Thoracic aorta (tissue), 2 donors: ENCODE data around the gene SMCR8. TPM values are rescaled to one million over a fixed set of nuclear protein-coding genes. Genes with fewer than 3 reads are reported as not detected.

ENCODE experiments used
- ATAC-seq: fragments of 150-250 bp; one replicate; pipeline ENCODE4 v1.8.0; 2017; ENCODE audit warnings: low read depth; ENCODE audit not compliant: insufficient number of reproducible peaks, low FRiP score
- DNase-seq: peaks from one replicate; pipeline ENCODE4 v3.0.0-alpha.2; 2020; ENCODE audit warnings: low spot score
- H3K27ac ChIP-seq, 2 donors: fragments of 200-600 bp; sonication (generic); 1 replicate in 1 of 2; 2 replicates in 1 of 2; pipeline ENCODE4 v1.5.1; 2016; ENCODE audit warnings: mild to moderate bottlenecking in 2 of 2, moderate library complexity in 2 of 2
- H3K27me3 ChIP-seq: fragments of 200-600 bp; sonication (generic); replicated peaks from 2 replicates; pipeline ENCODE4 v1.6.0; 2016; ENCODE audit warnings: mild to moderate bottlenecking; ENCODE audit not compliant: insufficient read depth
- H3K36me3 ChIP-seq: fragments of 200-600 bp; sonication (generic); one replicate; pipeline ENCODE4 v1.5.1; 2016
- H3K4me1 ChIP-seq, 2 donors: fragments of 200-600 bp; sonication (generic); 1 replicate in 1 of 2; 2 replicates in 1 of 2; pipeline versions ENCODE4 v1.5.1 to v1.6.0; 2016; ENCODE audit warnings: low read depth in 2 of 2, mild to moderate bottlenecking in 1 of 2; ENCODE audit not compliant: control insufficient read depth in 1 of 2
- H3K4me3 ChIP-seq: fragments of 200-600 bp; sonication (generic); 2 replicates; pipeline ENCODE4 v1.5.1; 2016; ENCODE audit warnings: mild to moderate bottlenecking
- H3K9me3 ChIP-seq: fragments of 200-600 bp; sonication (generic); 2 replicates; pipeline ENCODE4 v1.5.1; 2016
- CTCF ChIP-seq: fragments of 200-600 bp; sonication (generic); IDR thresholded peaks from one replicate; pipeline ENCODE4 v1.5.1; 2019; ENCODE audit warnings: antibody characterized with exemption
- total RNA-seq, 2 donors: library from RNA; depleted of rRNA; stranded (reverse); fragments of >200 nt; gene quantifications; one replicate each; pipeline versions ENCODE4 v1.1.0 to v1.2.3, GENCODE V29; 2016

The SMCR8 gene
- total RNA-seq, 2 donors from 2014 or later, result 12.6 to 21.5 TPM

GRCh38 chr17:18362698-18363100 is 47.6 kb downstream of the SMCR8 start:
- H3K4me3 ChIP-seq, result peak overlapping the region; percentile 78
- no peak for DNase-seq
- H3K27me3 ChIP-seq, result no peaks in the 10 kb centered on the region
- H3K9me3 ChIP-seq, result no peaks in the 10 kb centered on the region
- ATAC-seq, result no peak
- no peak for TF ChIP-seq CTCF
- H3K27ac ChIP-seq, result peak overlapping the region; percentile 60 to 62
- H3K36me3 ChIP-seq, result no peaks in the 10 kb centered on the region
- H3K4me1 ChIP-seq, result peaks cover 5 to 13% of the 10 kb centered on the region in 2 donors

- ATAC-seq (peak; percentile 76), DNase-seq (peak; percentile 74)
- Histone ChIP-seq H3K4me1 (peaks cover 5 to 13% of the 10 kb centered on the region in 2 donors), H3K36me3 (no peaks in the 10 kb centered on the region), H3K27me3 (no peaks in the 10 kb centered on the region), H3K27ac (peak within 1 kb of the TSS; percentile 60 to 62), H3K9me3 (no peaks in the 10 kb centered on the region), H3K4me3 (peak within 1 kb of the TSS; percentile 78)
- no peak for TF ChIP-seq CTCF
These were observed 48.3 kb downstream of the SMCR8 start, which contains the start of gene SHMT1 for GRCh38 chr17:18363101-18364049. Gene SHMT1, minus strand, starts transcription at chr17:18363550. Its CDS starts 7,569 bp downstream, at chr17:18355981.

GRCh38 chr17:18364166-18364565 is 49.1 kb downstream of the SMCR8 start:
- ATAC-seq (no peak), DNase-seq (no peak)
- Histone ChIP-seq H3K9me3 (no peaks in the 10 kb centered on the region), H3K4me1 (peaks cover 5 to 13% of the 10 kb centered on the region in 2 donors), H3K27me3 (no peaks in the 10 kb centered on the region), H3K4me3 (no peak overlapping the region), H3K36me3 (no peaks in the 10 kb centered on the region), H3K27ac (no peak overlapping the region)
- TF ChIP-seq CTCF, result no peak

GRCh38 chr17:18368946-18369345 is 53.9 kb downstream of the SMCR8 start:
- Histone ChIP-seq H3K27ac (no peak overlapping the region), H3K4me1 (no peaks in the 10 kb centered on the region), H3K4me3 (no peak overlapping the region), H3K36me3 (no peaks in the 10 kb centered on the region), H3K27me3 (no peaks in the 10 kb centered on the region), H3K9me3 (no peaks in the 10 kb centered on the region)
- ATAC-seq, result no peak
- no peak for DNase-seq
- TF ChIP-seq CTCF, result no peak

GRCh38 chr17:18370761-18371160 is 55.7 kb downstream of the SMCR8 start:
- TF ChIP-seq CTCF, result no peak
- H3K27ac ChIP-seq, result no peak overlapping the region
- H3K27me3 ChIP-seq, result no peaks in the 10 kb centered on the region
- ATAC-seq (no peak), DNase-seq (no peak)
- H3K4me1 ChIP-seq, result no peaks in the 10 kb centered on the region
- no peaks in the 10 kb centered on the region for H3K36me3 ChIP-seq
- H3K9me3 ChIP-seq, result no peaks in the 10 kb centered on the region
- no peak overlapping the region for H3K4me3 ChIP-seq
